K562 (cell line): Measurements from ENCODE around the gene TBC1D17. TPM values are rescaled to one million over a fixed set of nuclear protein-coding genes. Genes with fewer than 3 reads are reported as not detected.

Experiments used
- CBFA2T2 ChIP-seq: fragments of 450-650 bp; conservative IDR thresholded peaks from 2 replicates; pipeline ENCODE4 v1.6.1; 2017; ENCODE audit warnings: mild to moderate bottlenecking
- CBX1 ChIP-seq: sonication (generic); IDR thresholded peaks from 2 replicates; pipeline ENCODE4 v1.6.1; 2016; ENCODE audit warnings: antibody characterized with exemption, low read depth, mild to moderate bottlenecking
- DIDO1 ChIP-seq: fragments of 450-650 bp; IDR thresholded peaks from 2 replicates; pipeline ENCODE4 v1.6.1; 2016; ENCODE audit warnings: low read depth, missing biosample characterization, missing genetic modification characterization
- ERF ChIP-seq: fragments of 450-650 bp; formaldehyde crosslinking; IDR thresholded peaks from 2 replicates; pipeline ENCODE4 v1.4.0; 2020; ENCODE audit warnings: mild to moderate bottlenecking, mixed read lengths
- FOXP4 ChIP-seq: sonication (generic); formaldehyde crosslinking; IDR thresholded peaks from 2 replicates; pipeline ENCODE4 v1.8.0; 2022; ENCODE audit warnings: mild to moderate bottlenecking, missing genetic modification reagents, borderline replicate concordance
- GATA2 ChIP-seq: sonication (generic); formaldehyde crosslinking; IDR thresholded peaks from 2 replicates; pipeline ENCODE4 v1.4.0; 2020; ENCODE audit warnings: mild to moderate bottlenecking, missing genetic modification reagents
- HBP1 ChIP-seq: fragments of 450-650 bp; formaldehyde crosslinking; IDR thresholded peaks from 2 replicates; pipeline ENCODE4 v1.4.0; 2022; ENCODE audit warnings: missing genetic modification characterization
- MAFF ChIP-seq: IDR thresholded peaks from 2 replicates; pipeline ENCODE4 v1.6.1; 2012; ENCODE audit warnings: low read length, improper control_type of control experiment
- MAFG ChIP-seq: fragments of 450-650 bp; conservative IDR thresholded peaks from 2 replicates; pipeline ENCODE4 v1.6.1; 2016; ENCODE audit warnings: missing genetic modification characterization, missing compliant biosample characterization
- MCM3 ChIP-seq: fragments of 450-650 bp; IDR thresholded peaks from 2 replicates; pipeline ENCODE4 v1.6.1; 2016
- MLX ChIP-seq, 2 experiments: fragments of 450-650 bp in 1 of 2; sonication (generic) in 1 of 2; formaldehyde crosslinking; conservative IDR thresholded peaks; 2 replicates each; pipeline versions ENCODE4 v1.4.0 to v1.8.1; 2020 to 2022; ENCODE audit warnings: mild to moderate bottlenecking in 1 of 2, missing genetic modification reagents in 1 of 2
- MYBL2 ChIP-seq, 2 experiments: fragments of 450-650 bp in 1 of 2; sonication (generic) in 1 of 2; formaldehyde crosslinking in 1 of 2; IDR thresholded peaks; 2 replicates each; pipeline versions ENCODE4 v1.6.1 to v1.8.1; 2017 to 2022; ENCODE audit warnings: borderline replicate concordance in 1 of 2, inconsistent platforms in 1 of 2, low read depth in 1 of 2, mild to moderate bottlenecking in 1 of 2, missing genetic modification reagents in 1 of 2, moderate library complexity in 1 of 2
- OTX1 ChIP-seq: fragments of 450-650 bp; formaldehyde crosslinking; IDR thresholded peaks from 2 replicates; pipeline ENCODE4 v1.4.0; 2022; ENCODE audit warnings: mild to moderate bottlenecking
- PHF8 ChIP-seq: fragments of 200-600 bp; sonication (generic); IDR thresholded peaks from 2 replicates; pipeline ENCODE4 v1.6.1; 2012; ENCODE audit warnings: mixed run types, mild to moderate bottlenecking, inconsistent platforms, low read length, moderate library complexity, borderline replicate concordance
- SMAD2 ChIP-seq: fragments of 150-350 bp; IDR thresholded peaks from 2 replicates; pipeline ENCODE4 v1.6.1; 2014; ENCODE audit warnings: low read depth, mild to moderate bottlenecking, low read length
- SRSF1 ChIP-seq: fragments of 200-400 bp; formaldehyde crosslinking; IDR thresholded peaks from 2 replicates; pipeline ENCODE4 v1.6.1; 2017; ENCODE audit warnings: mild to moderate bottlenecking, low read depth, low read length, moderate library complexity
- TAF15 ChIP-seq: fragments of 200-400 bp; formaldehyde crosslinking; IDR thresholded peaks from 2 replicates; pipeline ENCODE4 v1.6.1; 2017; ENCODE audit warnings: mild to moderate bottlenecking, low read depth, low read length, moderate library complexity
- TEAD1 ChIP-seq, 2 experiments: fragments of 450-650 bp in 1 of 2; sonication (generic) in 1 of 2; formaldehyde crosslinking; IDR thresholded peaks; 2 replicates each; pipeline versions ENCODE4 v1.4.0 to v1.8.0; 2020 to 2022; ENCODE audit warnings: mild to moderate bottlenecking in 2 of 2, missing genetic modification reagents in 1 of 2
- U2AF1 ChIP-seq: fragments of 200-400 bp; formaldehyde crosslinking; optimal IDR thresholded peaks from 2 replicates; pipeline ENCODE3; 2017; ENCODE audit warnings: mild to moderate bottlenecking, low read depth, low read length, moderate library complexity
- ZC3H11A ChIP-seq: IDR thresholded peaks from 2 replicates; pipeline ENCODE4 v1.6.1; 2012; ENCODE audit warnings: low read depth, low read length, improper control_type of control experiment
- ZNF280B ChIP-seq: fragments of 250-450 bp; sonication (Bioruptor Pico); IDR thresholded peaks from 2 replicates; pipeline ENCODE4 v1.5.1; 2021; ENCODE audit warnings: mild to moderate bottlenecking
- ZNF583 ChIP-seq: fragments of 250-450 bp; sonication (Bioruptor Pico); IDR thresholded peaks from 2 replicates; pipeline ENCODE4 v1.4.0; 2020
- ZNF589 ChIP-seq: fragments of 200-800 bp; sonication (Bioruptor generic); IDR thresholded peaks from 2 replicates; pipeline ENCODE4 v1.6.1; 2016; ENCODE audit warnings: low read depth, missing genetic modification characterization, missing compliant biosample characterization
- polyA plus RNA-seq, 8 experiments: library from polyadenylated mRNA; depleted of rRNA in 4 of 8; stranded (reverse) in 5 of 8; unstranded in 3 of 8; fragments of >200 nt; fragmentation: Nextera tagmentation in 2 of 8; fragmentation: Illumina TruSeq in 1 of 8; extraction: Ambion mirVana in 2 of 8; extraction: Trizol in 1 of 8; gene quantifications; 2 replicates each; pipeline versions ENCODE4 v1.2.1 to v1.2.3, GENCODE V29; 2011 to 2014; ENCODE audit warnings: inconsistent platforms in 1 of 8, missing spikeins in 1 of 8
- total RNA-seq, 7 experiments: library from RNA; depleted of rRNA in 6 of 7; stranded (reverse); fragments of >200 nt in 6 of 7; fragmentation: Illumina TruSeq in 2 of 7; extraction: Trizol in 2 of 7; gene quantifications; 2 replicates each; pipeline versions ENCODE4 v1.2.1 to v1.2.3, GENCODE V29; 2011 to 2021; ENCODE audit warnings: low replicate concordance in 1 of 7

Gene TBC1D17
- total and polyA plus RNA-seq, 9 of the 15 experiments (the other 6 are each of a cell fraction or from before 2014, with no cell fraction given), result 0.42 to 16.0 (median 3.8) TPM

- TF ChIP-seq MLX (CRISPR knock-in tag; conservative IDR thresholded peaks at IDR 0.05) (no peak), TAF15 (no peak), MAFG (no peak), CBFA2T2 (no peak), MCM3 (no peak), OTX1 (CRISPR knock-in tag) (0 out of 2 replicates have a peak, but pooled peaks have one; percentile 59), CBX1 (0 out of 2 replicates have a peak, but pooled peaks have one; percentile 10), U2AF1 (no peak), FOXP4 (CRISPR knock-in tag) (no peak), GATA2 (CRISPR knock-in tag) (no peak), TEAD1 (CRISPR knock-in tag; IDR thresholded peaks at IDR 0.05) (0 out of 4 replicates have a peak, but pooled peaks of 1 of the 2 experiments have one; percentile 42), HBP1 (CRISPR knock-in tag) (no peak), DIDO1 (no peak), PHF8 (peak; percentile 59; the same call in 1 of the 2 replicates), ZNF280B (no peak), SMAD2 (no peak), ZNF589 (CRISPR knock-in tag) (no peak), ZC3H11A (no peak), ZNF583 (CRISPR knock-in tag) (0 out of 2 replicates have a peak, but pooled peaks have one; percentile 37), ERF (no peak), MAFF (no peak), SRSF1 (no peak), MYBL2 (IDR thresholded peaks at IDR 0.05; ENCODE audit: low read depth) (no peak), MYBL2 (CRISPR knock-in tag; IDR thresholded peaks at IDR 0.05; ENCODE audit: borderline replicate concordance) (no peak)
These were observed 7.8 kb upstream of the TBC1D17 start (continued) for GRCh38 chr19:49869484-49870308.
